Transverse colon (tissue), 4 donors: ENCODE data around the gene ZBTB12. TPM values are rescaled to one million over a fixed set of nuclear protein-coding genes. Genes with fewer than 3 reads are reported as not detected.
"Not testable (repeated sequence)": the region's sequence is repeated elsewhere in the genome, so short reads cannot be mapped to it uniquely, and the experiment has no call there.

Source experiments
- DNase-seq: peaks from one replicate; pipeline ENCODE4 v3.0.0-alpha.2; 2019
- H3K27ac ChIP-seq, 4 donors: fragments of 200-600 bp; sonication (generic); 2 replicates each; pipeline ENCODE4 v1.5.1; 2016 to 2018; ENCODE audit warnings: inconsistent platforms in 4 of 4
- H3K27me3 ChIP-seq: fragments of 200-600 bp; sonication (generic); 2 replicates; pipeline ENCODE4 v1.5.1; 2017; ENCODE audit warnings: inconsistent platforms
- H3K36me3 ChIP-seq, 4 donors: fragments of 200-600 bp; sonication (generic); 2 replicates each; pipeline ENCODE4 v1.5.1; 2017 to 2019; ENCODE audit warnings: inconsistent platforms in 4 of 4
- H3K4me1 ChIP-seq, 4 donors: fragments of 200-600 bp; sonication (generic); 2 replicates each; pipeline ENCODE4 v1.5.1; 2017 to 2020; ENCODE audit warnings: inconsistent platforms in 4 of 4
- H3K4me3 ChIP-seq, 4 donors: fragments of 200-600 bp; sonication (generic); 1 replicate in 1 of 4; 2 replicates in 3 of 4; pipeline versions ENCODE4 v1.5.1 to v1.6.1; 2017 to 2019; ENCODE audit warnings: inconsistent platforms in 4 of 4
- H3K9me3 ChIP-seq, 2 donors: fragments of 200-600 bp; sonication (generic); 2 replicates each; pipeline ENCODE4 v1.5.1; 2017 to 2019; ENCODE audit warnings: inconsistent platforms in 2 of 2
- CTCF ChIP-seq, 5 experiments: fragments of 200-600 bp in 3 of 5; fragments of 450-650 bp in 2 of 5; sonication (generic) in 3 of 5; IDR thresholded peaks; 1 replicate in 2 of 5; 2 replicates in 3 of 5; pipeline ENCODE4 v1.5.1; 2016 to 2017; ENCODE audit warnings: antibody characterized with exemption in 5 of 5, inconsistent platforms in 3 of 5, mild to moderate bottlenecking in 2 of 5, moderate library complexity in 1 of 5
- EP300 ChIP-seq: sonication (generic); formaldehyde crosslinking; IDR thresholded peaks from one replicate; pipeline ENCODE4 v1.6.1; 2017; ENCODE audit warnings: antibody characterized with exemption, low read depth
- POLR2A ChIP-seq: fragments of 450-650 bp; IDR thresholded peaks from one replicate; pipeline ENCODE4 v1.6.1; 2016; ENCODE audit warnings: antibody characterized with exemption, mild to moderate bottlenecking, moderate library complexity
- POLR2AphosphoS5 ChIP-seq, 3 donors: sonication (generic); formaldehyde crosslinking; IDR thresholded peaks; one replicate each; pipeline ENCODE4 v1.6.1; 2016; ENCODE audit warnings: antibody characterized with exemption in 3 of 3
- WGBS, 2 donors: methylation state at CpG; one replicate each; pipeline ENCODE4 v1.1.5; 2018; ENCODE audit warnings: low coverage in 1 of 2; 5-methylcytosine and 5-hydroxymethylcytosine counted together
- in situ Hi-C, 4 donors: fragments of 200-750 bp; cut with MboI; loops; one replicate each; pipeline versions ENCODE4 v1.15.0 to v1.15.1; 2017; ENCODE audit warnings: low sequenced_read_pairs in 3 of 4, low pct_ligation_motif_present in 1 of 4, low pct_unique_long_range_greater_than_20kb in 1 of 4
- intact Hi-C: fragments of 100-400 bp; cut with DNase I; formaldehyde crosslinking; loops from one replicate; pipeline ENCODE4 v1.15.1; 2023; ENCODE audit warnings: low total_unique reads
- total RNA-seq, 4 donors: library from RNA; depleted of rRNA; stranded (reverse); fragments of >200 nt; gene quantifications; one replicate each; pipeline ENCODE4 v1.1.0, GENCODE V29; 2016

ZBTB12 gene
- total RNA-seq, 4 donors from 2014 or later = 0.14 to 1.3 (median 0.77) TPM

DNA sequence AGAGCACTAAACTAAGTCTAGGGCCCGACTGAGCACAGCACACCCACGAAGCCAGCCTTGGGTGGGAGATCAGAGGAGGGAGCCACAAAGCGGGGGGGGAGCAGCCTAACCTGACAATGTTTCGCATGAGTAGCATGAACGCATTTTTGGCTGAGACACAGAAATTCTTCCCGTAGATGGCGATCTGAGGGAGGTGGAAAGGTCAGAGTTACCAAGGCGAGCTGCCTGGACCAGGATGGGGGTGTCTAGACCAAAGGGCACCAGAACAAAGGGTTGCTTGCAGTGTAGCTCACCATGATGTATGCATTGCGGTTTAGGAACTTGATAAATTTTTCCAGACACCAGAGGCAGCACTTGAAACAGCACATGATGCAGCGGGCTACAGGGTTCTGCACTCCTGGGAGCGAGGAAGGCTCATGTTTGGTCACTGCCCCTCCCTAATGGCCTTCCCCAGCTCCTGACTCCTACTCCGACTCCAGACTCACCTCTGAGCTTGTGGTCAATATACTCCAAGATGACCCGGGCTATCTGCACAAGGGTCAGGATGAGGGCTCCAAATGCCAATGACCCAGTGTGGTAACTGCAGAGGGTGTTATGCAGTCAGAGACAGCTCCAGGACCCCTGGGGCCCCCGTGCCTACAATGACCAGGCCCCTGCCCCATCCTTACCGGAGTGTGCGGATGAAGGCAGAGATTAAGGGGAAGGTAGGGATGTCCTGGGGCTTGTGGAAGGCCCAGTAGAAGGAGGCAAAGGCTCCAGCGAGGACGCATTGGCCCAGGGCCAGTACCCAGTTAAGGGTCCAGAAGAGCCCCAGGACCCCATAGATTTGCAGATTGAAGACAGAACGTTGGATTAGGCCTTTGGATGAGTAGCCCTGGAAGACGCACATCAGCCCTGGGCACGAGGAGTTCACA lies 36.4 kb downstream of the ZBTB12 start:
- intact Hi-C loops (no loop called here), in situ Hi-C loops (no loop called here)
- WGBS, 2 donors = 83% methylated on average over 21 of the region's 21 CpGs; no CpG with 5 or more reads in 1 of the 2 donors
- peaks cover 0 to 4% (median 0%) of the 10 kb centered on the region in 4 donors for H3K36me3 ChIP-seq
- H3K27me3 ChIP-seq = no peaks in the 10 kb centered on the region
- H3K9me3 ChIP-seq = no peaks in the 10 kb centered on the region
- H3K27ac ChIP-seq = no peak overlapping the region
- TF ChIP-seq CTCF (IDR thresholded peaks at IDR 0.05) (no peak), EP300 (no peak), POLR2AphosphoS5 (IDR thresholded peaks at IDR 0.05) (no peak), POLR2A (no peak)
- no peak for DNase-seq
- H3K4me1 ChIP-seq = peaks cover 7 to 22% (median 10%) of the 10 kb centered on the region in 4 donors
- H3K4me3 ChIP-seq = no peak overlapping the region

- TF ChIP-seq EP300 (no peak), POLR2AphosphoS5 (IDR thresholded peaks at IDR 0.05) (no peak), CTCF (IDR thresholded peaks at IDR 0.05) (no peak), POLR2A (no peak)
- WGBS, 2 donors = 88 to 100% methylated on average over 6 to 8 of the region's 8 CpGs
- in situ Hi-C loops = no loop called here
Observed at GRCh38 chr6:31864818-31865204, 37.1 kb downstream of the ZBTB12 start.

GRCh38 chr6:31864123-31864562 lies 37.7 kb downstream of the ZBTB12 start:
- 21 to 50% methylated on average over 2 to 16 of the region's 16 CpGs for WGBS, 2 donors
- H3K36me3 ChIP-seq = peaks cover 0 to 15% (median 4%) of the 10 kb centered on the region in 4 donors
- H3K27me3 ChIP-seq, DNase-seq, H3K9me3 ChIP-seq, in situ Hi-C loops: not testable (repeated sequence)
- H3K4me3 ChIP-seq = peak overlapping the region; percentile 8 to 50 (median 21)
- intact Hi-C loops = loop anchor here (5.0 kb wide), 1 partner anchor 1187 kb away; no protein-coding TSS in a partner anchor
- peaks cover 7 to 22% (median 10%) of the 10 kb centered on the region in 4 donors for H3K4me1 ChIP-seq
- peak overlapping the region; percentile 84 to 94 (median 86) for H3K27ac ChIP-seq

More at GRCh38 chr6:31864818-31865204, 37.1 kb downstream of the ZBTB12 start:
- DNase-seq = no peak
- H3K9me3 ChIP-seq = no peaks in the 10 kb centered on the region
- intact Hi-C loops = loop anchor here (5.0 kb wide), 1 partner anchor 1188 kb away; no protein-coding TSS in a partner anchor
- H3K27me3 ChIP-seq = no peaks in the 10 kb centered on the region
- peaks cover 7 to 22% (median 10%) of the 10 kb centered on the region in 4 donors for H3K4me1 ChIP-seq
- peaks cover 0 to 8% (median under 1%) of the 10 kb centered on the region in 4 donors for H3K36me3 ChIP-seq
- H3K27ac ChIP-seq = no peak overlapping the region
- H3K4me3 ChIP-seq = no peak overlapping the region

DNA sequence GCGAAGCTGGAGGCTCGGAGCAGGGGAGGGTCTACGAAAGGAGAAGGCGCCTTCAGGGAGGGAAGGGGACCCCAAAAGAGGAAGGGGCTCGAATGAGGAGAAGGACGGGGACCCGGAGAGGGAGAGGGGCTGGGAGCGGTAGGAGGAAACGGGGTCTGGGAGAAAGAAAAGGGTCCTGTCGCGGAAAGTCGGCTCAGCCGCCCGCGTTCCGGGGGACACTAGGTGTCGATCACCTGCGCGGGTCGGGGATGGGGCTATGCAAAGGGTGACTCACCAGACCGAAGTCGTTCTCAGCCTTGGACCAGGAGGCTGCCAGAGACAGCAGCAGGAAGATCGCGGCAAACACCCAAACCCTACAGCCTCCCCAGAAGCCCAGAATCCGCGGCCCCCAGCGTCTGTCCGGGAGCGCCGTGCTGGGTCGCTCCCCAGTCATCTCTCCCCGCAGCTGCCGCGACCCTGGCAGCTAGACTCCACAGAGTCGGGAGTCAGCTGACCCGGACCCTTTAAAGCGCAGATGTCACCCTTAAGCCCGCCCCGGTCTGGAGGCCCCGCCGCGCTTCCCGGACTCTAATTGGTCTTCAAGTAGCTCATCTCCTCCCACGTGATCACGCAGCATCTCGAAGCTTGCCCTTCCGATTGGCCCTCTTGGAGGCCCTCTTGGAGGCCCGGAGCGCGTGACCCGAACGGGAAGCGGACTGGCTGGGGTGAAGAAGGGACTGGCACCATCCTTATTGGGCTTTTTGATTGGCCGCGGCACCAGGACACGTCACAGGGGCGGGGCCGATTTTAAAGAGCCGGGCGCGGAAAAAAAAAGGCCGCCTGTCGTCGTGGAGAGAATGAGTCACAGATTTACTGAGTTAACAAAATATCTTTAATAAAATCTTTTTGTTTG lies 39.3 kb downstream of the ZBTB12 start, which contains the start of gene NEU1:
Gene NEU1 (minus strand): TSS at position 478 of the 892 bp plus-strand sequence. CDS start 45 bp downstream, at position 433.
- Histone ChIP-seq H3K27me3 (no peaks in the 10 kb centered on the region), H3K9me3 (no peaks in the 10 kb centered on the region), H3K4me3 (peak within 1 kb of the TSS; percentile 56 to 88 (median 66)), H3K36me3 (peaks cover 0 to 19% (median 7%) of the 10 kb centered on the region in 4 donors), H3K27ac (peak within 1 kb of the TSS; percentile 84 to 94 (median 88)), H3K4me1 (peaks cover 7 to 22% (median 10%) of the 10 kb centered on the region in 4 donors)
- in situ Hi-C loops = no loop called here
- peak; percentile 99 for DNase-seq
- WGBS, 2 donors = 0 to 1% methylated on average over 12 to 64 of the region's 64 CpGs
- TF ChIP-seq EP300 (no peak), POLR2A (peak; percentile 96), POLR2AphosphoS5 (IDR thresholded peaks at IDR 0.05) (peak; percentile 96 to 97 (median 97))
- intact Hi-C loops = loop anchor here (5.0 kb wide), 1 partner anchor 1185 kb away; no protein-coding TSS in a partner anchor
